Gastrocnemius medialis (tissue), 4 donors: ENCODE measurements around the gene KCNA10.

Experiments
- CTCF ChIP-seq, 5 experiments: fragments of 450-650 bp in 3 of 5; fragments of 200-600 bp in 2 of 5; sonication (generic) in 2 of 5; IDR thresholded peaks in 4 of 5; conservative IDR thresholded peaks in 1 of 5; 1 replicate in 4 of 5; 2 replicates in 1 of 5; pipeline ENCODE4 v1.5.1; 2016 to 2019; ENCODE audit warnings: antibody characterized with exemption in 5 of 5, mild to moderate bottlenecking in 3 of 5, moderate library complexity in 3 of 5
- POLR2A ChIP-seq, 2 donors: fragments of 450-650 bp; IDR thresholded peaks; one replicate each; pipeline ENCODE4 v1.6.1; 2017; ENCODE audit warnings: antibody characterized with exemption in 2 of 2, mild to moderate bottlenecking in 2 of 2, moderate library complexity in 2 of 2

- TF ChIP-seq CTCF (IDR thresholded peaks at IDR 0.05 in 4 of 5, conservative IDR thresholded peaks at IDR 0.05 in 1 of 5) (no peak), POLR2A (IDR thresholded peaks at IDR 0.05) (no peak)
Observed at GRCh38 chr1:110563089-110563488, 44.1 kb upstream of the KCNA10 start.
